ENCODE measurements around the gene NR2F2. TPM values are rescaled to one million over a fixed set of nuclear protein-coding genes. Genes with fewer than 3 reads are reported as not detected.

Gene NR2F2
- total RNA-seq, 1 experiment from 2014 or later, result 11.6 TPM

- no peak for DNase-seq (ENCODE audit: low read depth)
Measured at GRCh38 chr15:96316953-96317629, 13.4 kb upstream of the NR2F2 start.

- DNase-seq (ENCODE audit: low read depth), result no peak
Measured at GRCh38 chr15:96320107-96320506, 10.4 kb upstream of the NR2F2 start.

GRCh38 chr15:96320703-96321638, 9.5 kb upstream of the NR2F2 start:
- DNase-seq (ENCODE audit: low read depth), result no peak

DNA sequence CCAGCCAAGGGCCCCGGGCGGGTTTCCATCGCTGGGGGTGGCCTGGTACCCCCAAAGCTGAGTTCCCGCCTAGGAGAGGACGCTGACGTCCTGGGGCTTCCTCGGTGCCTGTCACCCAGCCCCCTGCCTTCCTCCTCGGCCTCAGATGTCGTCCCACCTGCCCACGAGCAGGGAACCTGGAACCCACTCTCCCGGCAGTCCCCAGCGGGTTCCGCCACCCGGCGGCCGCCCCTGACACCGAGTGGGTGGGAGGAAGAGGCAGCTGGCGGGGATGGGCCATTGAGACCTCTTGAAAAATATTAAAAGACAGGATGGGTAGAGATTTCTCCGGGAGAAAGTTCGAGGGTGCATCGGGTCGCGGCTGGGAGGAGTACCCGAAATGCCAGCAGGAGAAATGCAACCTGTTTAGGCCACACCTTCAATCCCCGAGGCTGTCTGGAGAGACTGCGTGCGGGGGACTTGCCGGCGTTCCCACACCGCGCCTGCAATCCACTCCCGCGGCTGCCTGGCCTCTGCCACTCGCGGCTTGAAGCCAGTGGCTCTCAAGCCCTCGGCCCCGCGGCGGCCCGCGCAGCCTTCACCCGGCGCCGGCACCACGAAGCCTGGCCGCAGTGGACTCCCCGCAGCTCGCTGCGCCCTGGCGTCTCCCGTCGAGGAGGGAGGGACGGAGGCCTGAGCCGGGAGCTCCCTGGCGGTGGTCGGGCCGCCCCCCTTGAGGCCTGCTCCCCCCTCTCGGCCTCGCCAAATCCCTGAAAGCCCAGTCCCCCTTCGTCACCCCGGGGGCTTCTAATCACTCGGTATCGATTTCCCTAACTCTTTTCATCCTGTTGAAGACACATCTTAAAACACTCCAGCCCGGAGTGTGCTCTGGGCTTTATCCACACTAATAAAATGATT, 8.6 kb upstream of the NR2F2 start:
- no peak for DNase-seq (ENCODE audit: low read depth)

DNA sequence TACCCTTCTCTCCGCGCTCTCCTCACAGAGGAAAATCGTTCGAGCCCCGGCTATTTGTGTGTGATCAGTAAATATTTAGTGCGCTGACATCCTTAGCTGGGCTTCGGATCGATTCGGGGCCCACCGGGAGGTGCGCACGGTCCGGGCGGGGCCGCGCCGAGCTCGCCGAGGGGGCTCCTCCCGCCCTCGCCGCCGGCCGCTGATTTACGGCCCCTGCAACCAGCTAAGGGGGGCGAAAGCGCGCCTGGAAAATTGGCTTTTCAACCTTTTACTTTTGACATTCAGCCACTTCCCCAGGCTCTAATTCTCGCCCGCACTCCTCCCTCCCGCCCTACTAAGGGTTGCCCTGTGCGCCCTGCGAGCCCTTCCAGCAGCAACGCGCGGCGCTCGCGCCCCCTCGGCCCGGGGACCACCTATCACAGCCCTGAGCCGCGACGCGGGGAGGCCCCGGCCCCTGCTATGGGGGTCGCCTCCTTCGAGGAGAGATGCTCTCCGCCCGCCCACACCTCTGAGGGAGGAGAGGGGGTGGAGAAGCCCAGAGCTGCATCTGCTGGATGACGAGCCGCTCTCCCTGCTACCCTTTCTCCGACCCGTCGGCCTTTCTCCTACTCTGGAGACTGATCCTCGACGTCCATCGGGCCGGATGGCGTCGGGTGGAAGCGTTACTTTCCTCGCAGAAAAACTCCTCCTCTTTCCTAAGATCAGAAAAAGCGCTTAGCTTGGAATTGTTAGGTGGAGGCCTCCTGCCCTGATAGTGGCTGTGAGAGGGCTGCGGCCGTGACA, 7.8 kb upstream of the NR2F2 start:
- no peak for DNase-seq (ENCODE audit: low read depth)

DNA sequence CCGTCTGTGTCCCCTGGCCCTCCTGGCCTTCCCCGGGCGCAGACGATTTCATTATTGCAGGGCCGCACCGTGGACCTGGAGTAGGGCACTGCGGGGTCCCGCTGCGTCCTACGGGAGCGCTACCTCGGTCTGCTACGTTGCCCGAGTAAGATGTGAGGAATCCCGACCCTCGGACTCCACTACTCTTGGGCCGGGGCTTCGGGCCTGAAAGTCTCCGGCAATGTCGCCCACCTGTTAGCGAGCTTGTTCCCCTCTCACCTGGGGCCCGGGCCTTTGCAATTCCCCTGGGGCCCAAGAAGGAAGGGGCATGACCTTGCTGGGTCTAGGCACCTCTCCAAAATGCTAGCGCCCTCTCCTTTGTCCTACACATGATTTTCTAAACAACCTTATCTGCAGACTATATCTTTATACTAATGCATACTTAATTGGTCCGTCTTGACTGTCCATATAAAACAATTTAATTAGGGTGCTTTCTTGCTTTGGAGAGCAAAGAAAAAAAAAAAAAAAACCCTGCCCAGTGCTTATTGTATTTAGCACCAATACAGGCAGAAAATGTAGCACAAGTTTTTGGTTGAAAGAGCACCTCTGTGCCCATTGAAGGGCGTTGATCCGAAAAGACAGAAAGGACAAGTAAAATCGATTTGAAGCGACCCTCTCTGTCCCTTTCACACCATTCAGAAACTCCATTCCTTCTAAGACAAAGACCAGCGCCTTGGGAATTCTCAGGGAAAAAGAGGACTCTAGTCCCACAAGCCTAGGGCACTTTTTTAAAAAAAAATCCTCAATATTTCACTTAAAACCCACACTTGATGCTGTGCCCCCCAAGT, 7.0 kb upstream of the NR2F2 start:
- no peak for DNase-seq (ENCODE audit: low read depth)

DNA sequence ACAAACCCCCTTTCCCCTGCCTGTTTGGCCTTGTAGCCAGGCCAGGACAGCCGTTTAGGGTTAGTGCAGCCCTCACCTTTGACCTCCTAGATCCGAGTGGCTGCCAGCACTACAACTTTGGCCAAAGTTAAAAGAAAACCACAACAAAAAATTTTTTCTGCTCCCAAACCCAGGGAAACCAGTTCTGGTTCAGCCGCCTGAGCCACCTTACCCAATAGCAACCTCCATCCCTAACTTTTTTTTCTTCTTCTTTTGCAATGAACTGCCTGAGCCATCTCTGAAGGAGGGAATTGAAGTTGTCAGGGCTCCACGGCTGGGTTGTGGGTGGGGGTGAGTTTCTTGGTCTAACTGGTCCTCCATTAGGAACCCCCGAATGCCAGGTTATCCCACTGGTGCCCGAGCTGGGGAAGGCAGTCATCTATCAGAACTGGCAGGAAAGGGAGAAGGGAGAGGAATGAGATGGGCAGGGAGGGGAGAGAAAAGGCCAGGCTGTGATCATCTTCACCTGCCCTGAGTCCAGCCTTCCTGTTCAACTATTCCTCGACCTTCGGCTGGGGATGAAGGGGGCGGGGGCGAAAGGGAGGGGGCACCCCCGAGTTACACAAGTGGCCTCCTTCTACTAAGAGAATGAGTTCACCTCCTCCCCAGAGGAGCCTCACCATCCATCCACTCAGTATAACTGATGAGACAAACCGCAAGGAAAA, 6.2 kb upstream of the NR2F2 start:
- no peak for DNase-seq (ENCODE audit: low read depth)

GRCh38 chr15:96324940-96325540, 5.5 kb upstream of the NR2F2 start:
- DNase-seq (ENCODE audit: low read depth), result no peak

DNA sequence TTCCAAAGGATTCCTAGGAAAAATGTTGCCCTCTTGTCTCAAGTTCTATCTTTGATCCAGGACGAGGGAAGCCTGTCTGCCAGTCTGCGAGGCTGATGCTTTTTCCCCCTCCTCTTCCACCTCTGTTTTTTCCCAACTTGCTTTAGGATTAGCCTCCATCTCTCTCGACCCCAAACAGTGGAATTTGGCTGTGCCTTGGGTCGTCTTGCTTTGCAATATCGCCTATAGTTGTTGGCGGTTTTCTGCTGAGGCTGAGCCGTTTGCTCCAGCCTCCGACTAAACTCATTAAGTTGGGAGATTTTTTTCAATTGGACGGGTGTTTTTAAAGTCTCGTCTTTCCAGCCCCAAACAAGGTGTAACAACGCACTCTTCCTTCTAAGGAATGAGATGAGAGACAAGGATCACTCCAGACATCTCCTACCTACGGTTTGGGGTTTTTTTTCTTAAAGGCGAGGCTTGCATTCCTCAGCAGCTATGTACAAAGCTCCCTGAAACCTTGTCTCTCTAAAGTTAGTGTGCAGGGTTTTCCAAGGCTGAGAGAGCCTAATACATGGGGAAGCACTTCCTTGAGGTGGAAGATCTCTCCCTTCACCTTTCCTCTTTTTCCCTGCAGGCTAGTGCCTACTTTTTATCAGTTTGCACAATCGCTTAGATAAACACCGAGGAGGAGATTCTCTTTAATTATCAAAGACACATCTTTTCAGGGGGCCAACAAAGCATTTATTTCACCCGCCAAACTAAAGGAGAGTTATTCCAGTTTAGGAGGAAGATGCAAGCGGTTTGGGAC, 4.8 kb upstream of the NR2F2 start:
- no peak for DNase-seq (ENCODE audit: low read depth)

DNA sequence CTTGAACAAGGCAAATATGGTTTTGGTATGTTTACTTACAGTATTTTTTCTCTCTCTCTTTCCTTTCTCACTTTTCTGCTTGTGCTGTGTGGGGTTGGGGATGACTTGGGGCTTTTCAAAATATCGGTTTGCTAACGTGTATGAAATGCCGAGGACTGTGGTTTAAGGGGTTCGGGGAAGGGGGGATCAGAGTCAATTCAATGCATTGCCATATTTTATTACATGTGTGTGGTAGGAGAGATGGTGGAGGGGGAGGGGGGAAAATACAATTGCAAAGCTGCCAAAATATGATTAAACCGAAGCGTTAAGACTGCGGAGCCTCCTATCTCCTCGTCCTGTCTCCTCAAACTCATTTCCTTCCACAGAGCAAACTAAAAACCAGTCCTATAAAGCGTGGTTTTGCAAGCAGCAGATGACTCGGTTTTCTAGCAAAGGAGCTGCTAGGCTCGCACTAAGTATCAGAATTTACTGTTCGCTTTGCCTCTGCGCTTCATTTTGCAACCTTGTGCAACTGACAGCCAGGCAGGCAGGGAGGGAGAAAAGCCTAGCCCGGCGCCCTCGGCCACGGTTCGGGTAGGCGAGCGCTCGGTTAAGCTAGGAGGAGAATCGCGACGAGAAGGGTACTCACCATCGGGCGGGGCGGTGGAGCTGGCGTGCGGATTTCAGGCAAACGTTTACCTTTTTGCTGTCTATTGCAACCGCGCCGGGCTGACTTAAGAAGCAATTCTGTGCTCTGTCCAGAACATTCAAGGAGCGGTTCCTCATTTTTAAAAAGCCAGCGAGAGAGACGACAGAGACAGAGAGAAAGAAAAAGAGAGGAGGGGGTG, 4.0 kb upstream of the NR2F2 start:
- peak; percentile 58 for DNase-seq (ENCODE audit: low read depth)

DNA sequence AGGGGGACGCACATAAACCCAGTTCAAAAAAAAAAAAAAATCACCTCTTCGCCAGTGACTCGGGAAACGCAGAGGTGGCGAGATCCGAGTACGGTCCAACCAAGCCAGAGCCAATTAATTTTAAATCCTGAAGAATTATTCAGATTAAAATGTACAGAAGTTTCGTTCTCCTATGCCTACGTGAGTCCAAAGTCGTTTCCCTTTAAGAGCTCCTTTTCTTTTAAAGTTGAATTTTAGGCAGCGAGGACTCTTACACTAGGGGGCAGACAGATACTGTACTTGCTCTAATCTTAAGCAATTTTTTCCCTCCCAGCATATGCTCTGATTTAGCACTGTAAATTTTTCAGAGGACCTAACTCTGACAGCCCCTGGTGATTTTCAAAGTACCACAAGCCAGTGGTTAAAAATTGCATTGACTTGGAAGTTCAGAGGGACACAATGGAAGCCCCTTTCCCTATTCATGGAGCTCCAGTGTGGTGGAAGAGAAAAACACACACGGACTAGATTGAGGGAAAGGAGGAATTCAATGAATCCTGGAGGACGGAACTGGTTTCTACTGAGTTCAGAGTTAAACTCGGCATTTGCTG, 3.3 kb upstream of the NR2F2 start:
- DNase-seq (ENCODE audit: low read depth), result peak; percentile 91

- DNase-seq (ENCODE audit: low read depth), result no peak
Measured at GRCh38 chr15:96328181-96328876, 2.2 kb upstream of the NR2F2 start.

- DNase-seq (ENCODE audit: low read depth), result no peak
Measured at GRCh38 chr15:96328877-96329195, 1.7 kb upstream of the NR2F2 start.

DNA sequence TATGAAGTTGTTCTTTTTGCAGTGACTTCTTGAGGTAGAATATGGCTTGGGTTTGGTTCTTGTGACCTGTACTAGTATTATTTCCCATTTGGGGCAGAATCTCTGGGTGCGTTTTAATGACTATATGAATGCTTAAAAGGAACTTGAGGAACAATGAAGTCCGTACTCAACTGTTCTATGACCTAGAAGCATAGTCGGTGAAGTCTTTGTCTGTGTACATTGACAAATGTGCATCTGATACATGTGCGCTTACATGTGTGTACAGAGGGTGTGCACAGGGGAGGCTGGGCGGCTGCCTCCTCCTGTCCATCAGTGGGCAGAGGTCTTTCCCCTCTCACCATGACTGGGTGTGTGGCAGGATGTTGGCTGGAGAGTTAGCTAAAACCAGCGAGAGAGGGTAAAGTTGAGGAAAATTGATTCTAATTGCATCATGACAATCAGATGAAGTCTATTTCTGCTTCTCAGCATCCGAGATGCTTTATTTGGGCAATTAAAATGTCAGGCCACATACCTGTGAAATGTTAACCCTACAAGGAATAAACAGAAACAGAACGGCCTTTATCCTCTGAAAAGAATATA, 1.0 kb upstream of the NR2F2 start:
- DNase-seq (ENCODE audit: low read depth), result no peak

DNA sequence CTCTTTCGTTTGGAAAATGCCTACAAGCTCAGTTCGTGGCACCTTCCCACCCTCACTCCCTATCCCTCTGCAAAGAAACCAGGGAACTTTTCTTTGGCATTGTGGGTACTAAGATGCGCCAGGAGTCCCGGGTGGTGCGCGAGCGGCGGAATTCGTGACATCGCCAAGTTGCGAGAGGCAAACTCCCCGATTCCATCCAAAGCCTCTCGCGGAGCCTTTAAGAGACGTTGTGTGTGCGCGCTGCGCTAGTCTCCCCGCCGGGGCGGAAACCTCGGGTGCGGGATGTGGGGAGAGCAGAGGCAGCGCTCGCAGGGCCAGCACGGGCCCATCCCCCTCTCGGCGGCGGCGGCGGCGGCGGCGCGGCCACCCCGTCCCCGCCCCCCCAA, 443 bp upstream of the NR2F2 start:
- peak; percentile 87 for DNase-seq (ENCODE audit: low read depth)
